ENCODE measurements around the gene C1QTNF6. TPM values are rescaled to one million over a fixed set of nuclear protein-coding genes. Genes with fewer than 3 reads are reported as not detected.
"Not testable (repeated sequence)": the region's sequence is repeated elsewhere in the genome, so short reads cannot be mapped to it uniquely, and the experiment has no call there.

Gene C1QTNF6
- total RNA-seq, 1 donor from 2014 or later = 7.7 TPM

GRCh38 chr22:37208401-37209139, 20.5 kb upstream of the C1QTNF6 start:
- intact Hi-C loops (cut with micrococcal nuclease) = no loop called here
- Mint-ChIP-seq H3K4me1 (ENCODE audit: low read depth) (peaks cover 3% of the 10 kb centered on the region), H3K27ac (no peak overlapping the region), H3K27me3 (ENCODE audit: low read depth) (no peaks in the 10 kb centered on the region), H3K36me3 (ENCODE audit: low read depth) (no peaks in the 10 kb centered on the region), H3K9me3 (no peaks in the 10 kb centered on the region), H3K4me3 (ENCODE audit: low read depth) (no peak overlapping the region)
- no peak for DNase-seq (ENCODE audit: low spot score)

DNA sequence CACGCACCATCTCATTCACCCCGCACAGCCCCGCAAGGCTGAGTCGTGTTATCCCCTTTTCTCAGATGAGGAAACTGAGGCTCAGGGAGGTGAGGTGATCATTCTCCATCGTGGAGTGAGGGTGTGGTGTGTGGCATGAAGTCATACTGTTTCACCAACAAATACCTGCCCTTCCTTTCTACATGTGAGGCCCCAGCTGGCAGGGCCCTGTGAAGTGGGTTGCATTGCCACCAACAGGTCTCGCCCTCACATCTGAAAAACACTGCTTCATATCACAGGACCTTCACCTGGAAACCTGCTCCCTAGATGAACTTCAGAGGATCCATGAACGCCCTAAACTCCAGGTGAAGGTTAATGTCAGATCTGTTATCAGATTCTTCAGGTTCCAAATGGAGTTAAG, 19.9 kb upstream of the C1QTNF6 start:
- intact Hi-C loops (cut with micrococcal nuclease) = no loop called here
- H3K27ac Mint-ChIP-seq = no peak overlapping the region

DNA sequence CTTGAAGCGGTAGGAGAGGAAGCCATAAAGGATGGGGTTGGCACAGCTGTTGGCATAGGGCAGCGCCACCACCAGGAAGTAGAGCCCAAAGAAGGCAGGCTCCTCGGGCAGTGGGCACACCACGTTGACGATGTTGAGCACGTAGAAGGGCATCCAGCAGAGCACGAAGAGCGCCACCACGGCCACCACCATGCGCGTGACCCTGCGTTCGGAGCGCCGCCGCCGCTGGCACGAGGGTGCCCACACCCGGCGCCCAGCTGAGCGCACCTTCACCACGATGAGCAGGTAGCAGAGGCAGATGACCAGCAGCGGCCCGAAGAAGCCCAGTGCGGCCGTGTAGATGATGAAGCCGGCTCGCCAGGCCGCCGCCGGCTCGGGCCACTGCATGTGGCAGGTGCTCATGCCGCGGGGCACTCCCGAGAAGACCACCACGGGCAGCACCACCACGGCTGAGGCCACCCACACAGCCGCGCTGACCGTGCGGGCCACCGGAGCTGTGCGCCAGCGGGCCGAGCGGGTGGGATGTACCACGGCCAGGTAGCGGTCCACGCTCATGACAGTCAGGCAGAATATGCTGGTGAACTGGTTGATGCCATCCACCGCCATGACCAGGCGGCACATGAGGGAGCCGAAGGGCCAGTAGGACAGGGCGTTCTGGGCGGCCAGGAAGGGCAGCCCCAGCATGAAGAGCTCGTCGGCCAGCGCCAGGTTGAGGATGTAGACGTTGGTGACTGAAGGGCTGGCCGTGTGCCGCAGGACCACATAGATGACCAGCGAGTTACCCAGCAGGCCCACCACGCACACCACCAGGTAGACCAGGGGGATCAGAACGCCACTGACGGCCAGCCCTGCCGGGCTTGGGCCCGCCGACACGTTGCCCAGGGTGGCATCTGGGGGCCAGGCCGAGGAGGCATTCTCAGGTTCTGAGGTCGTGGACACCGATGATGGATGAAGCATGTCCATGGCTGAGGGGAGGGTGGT, 19.1 kb upstream of the C1QTNF6 start:
- H3K4me1 Mint-ChIP-seq (ENCODE audit: low read depth) = peaks cover 1% of the 10 kb centered on the region
- no peak overlapping the region for H3K4me3 Mint-ChIP-seq (ENCODE audit: low read depth)
- DNase-seq (ENCODE audit: low spot score) = no peak
- H3K9me3 Mint-ChIP-seq = no peaks in the 10 kb centered on the region
- H3K27me3 Mint-ChIP-seq (ENCODE audit: low read depth) = no peaks in the 10 kb centered on the region
- intact Hi-C loops (cut with micrococcal nuclease) = no loop called here
- no peaks in the 10 kb centered on the region for H3K36me3 Mint-ChIP-seq (ENCODE audit: low read depth)
- no peak overlapping the region for H3K27ac Mint-ChIP-seq

More for the DNA sequence above, 19.9 kb upstream of the C1QTNF6 start:
- Mint-ChIP-seq H3K27me3 (ENCODE audit: low read depth) (no peaks in the 10 kb centered on the region), H3K36me3 (ENCODE audit: low read depth) (no peaks in the 10 kb centered on the region), H3K9me3 (no peaks in the 10 kb centered on the region), H3K4me1 (ENCODE audit: low read depth) (peaks cover 3% of the 10 kb centered on the region), H3K4me3 (ENCODE audit: low read depth) (no peak overlapping the region)
- DNase-seq (ENCODE audit: low spot score) = no peak

GRCh38 chr22:37206118-37206840, 18.2 kb upstream of the C1QTNF6 start:
- Mint-ChIP-seq H3K36me3 (ENCODE audit: low read depth) (no peaks in the 10 kb centered on the region), H3K27ac (no peak overlapping the region), H3K9me3 (no peaks in the 10 kb centered on the region), H3K4me1 (ENCODE audit: low read depth) (no peaks in the 10 kb centered on the region), H3K4me3 (ENCODE audit: low read depth) (no peak overlapping the region), H3K27me3 (ENCODE audit: low read depth) (no peaks in the 10 kb centered on the region)
- DNase-seq (ENCODE audit: low spot score) = no peak
- intact Hi-C loops (cut with micrococcal nuclease) = no loop called here

DNA sequence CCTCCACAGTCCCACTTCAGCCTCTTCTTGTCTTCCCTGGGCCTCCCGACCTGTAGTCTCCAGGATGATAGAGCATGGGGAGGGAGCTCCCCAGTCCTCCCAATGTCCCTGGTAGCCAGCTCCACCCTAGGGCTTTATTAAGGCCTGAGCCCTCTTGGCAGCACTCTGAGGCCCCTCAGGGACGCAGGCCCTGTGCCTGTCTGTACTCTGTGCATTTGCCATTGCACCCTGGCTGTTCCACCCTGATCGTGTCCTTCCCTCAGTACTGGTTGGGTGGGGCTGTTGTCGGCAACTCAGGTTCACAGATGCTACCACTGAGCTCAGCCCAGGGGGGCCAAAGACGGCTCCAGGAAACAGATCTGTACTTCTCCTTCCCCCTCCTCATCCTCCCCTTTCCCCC, 17.0 kb upstream of the C1QTNF6 start:
- intact Hi-C loops (cut with micrococcal nuclease) = no loop called here
- Mint-ChIP-seq H3K36me3 (ENCODE audit: low read depth) (no peaks in the 10 kb centered on the region), H3K9me3 (no peaks in the 10 kb centered on the region), H3K27me3 (ENCODE audit: low read depth) (no peaks in the 10 kb centered on the region), H3K4me3 (ENCODE audit: low read depth) (no peak overlapping the region), H3K27ac (no peak overlapping the region), H3K4me1 (ENCODE audit: low read depth) (peaks cover 2% of the 10 kb centered on the region)
- no peak for DNase-seq (ENCODE audit: low spot score)

DNA sequence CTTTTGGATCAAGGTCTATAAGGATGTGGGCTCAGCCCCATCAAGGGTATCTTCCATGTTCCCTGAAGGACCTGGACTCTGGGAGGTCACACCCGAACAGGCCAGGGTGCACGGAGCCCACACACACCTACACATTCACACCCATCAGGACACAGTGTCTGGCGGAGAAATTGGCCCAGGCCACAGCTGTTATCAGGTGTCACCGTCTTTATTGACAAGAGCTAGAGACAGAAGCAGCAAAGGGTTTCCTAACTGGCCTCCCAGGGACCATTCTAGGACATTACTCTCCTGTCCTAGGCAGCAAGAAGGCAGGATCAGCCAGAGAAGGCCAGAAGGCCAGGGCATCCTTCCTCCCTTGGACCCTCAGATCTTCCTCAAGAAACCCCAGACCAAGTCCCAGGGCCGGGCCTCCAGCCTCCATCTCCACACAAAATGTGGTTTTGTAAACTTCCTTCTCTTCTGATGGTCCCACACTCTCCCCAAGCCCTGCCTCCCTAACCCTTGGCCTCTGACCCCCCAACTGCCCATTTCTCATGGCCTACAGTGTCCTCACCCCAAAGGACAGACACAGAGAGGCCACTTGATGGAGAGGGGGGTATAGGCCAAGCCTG, 16.1 kb upstream of the C1QTNF6 start:
- no peak overlapping the region for H3K27ac Mint-ChIP-seq
- intact Hi-C loops (cut with micrococcal nuclease) = no loop called here
- H3K36me3 Mint-ChIP-seq (ENCODE audit: low read depth) = no peaks in the 10 kb centered on the region
- no peak overlapping the region for H3K4me3 Mint-ChIP-seq (ENCODE audit: low read depth)
- no peaks in the 10 kb centered on the region for H3K27me3 Mint-ChIP-seq (ENCODE audit: low read depth)
- no peak for DNase-seq (ENCODE audit: low spot score)
- peaks cover 5% of the 10 kb centered on the region for H3K4me1 Mint-ChIP-seq (ENCODE audit: low read depth)
- H3K9me3 Mint-ChIP-seq = no peaks in the 10 kb centered on the region

GRCh38 chr22:37203354-37204044, 15.5 kb upstream of the C1QTNF6 start:
- Mint-ChIP-seq H3K4me1 (ENCODE audit: low read depth) (peaks cover 8% of the 10 kb centered on the region), H3K4me3 (ENCODE audit: low read depth) (no peak overlapping the region), H3K9me3 (no peaks in the 10 kb centered on the region), H3K27me3 (ENCODE audit: low read depth) (no peaks in the 10 kb centered on the region), H3K27ac (no peak overlapping the region), H3K36me3 (ENCODE audit: low read depth) (no peaks in the 10 kb centered on the region)
- intact Hi-C loops (cut with micrococcal nuclease) = loop anchor here (1.0 kb wide), 1 partner anchor 14 kb away; no protein-coding TSS in a partner anchor
- no peak for DNase-seq (ENCODE audit: low spot score)

- no peak overlapping the region for H3K27ac Mint-ChIP-seq
- intact Hi-C loops (cut with micrococcal nuclease) = loop anchor here (1.0 kb wide), 1 partner anchor 15 kb away; no protein-coding TSS in a partner anchor
- no peaks in the 10 kb centered on the region for H3K9me3 Mint-ChIP-seq
- H3K4me1 Mint-ChIP-seq (ENCODE audit: low read depth) = peaks cover 14% of the 10 kb centered on the region
- no peaks in the 10 kb centered on the region for H3K36me3 Mint-ChIP-seq (ENCODE audit: low read depth)
- H3K4me3 Mint-ChIP-seq (ENCODE audit: low read depth) = no peak overlapping the region
- H3K27me3 Mint-ChIP-seq (ENCODE audit: low read depth) = no peaks in the 10 kb centered on the region
- no peak for DNase-seq (ENCODE audit: low spot score)
Measured at GRCh38 chr22:37202716-37203115, 14.7 kb upstream of the C1QTNF6 start.

- no peaks in the 10 kb centered on the region for H3K9me3 Mint-ChIP-seq
- no peaks in the 10 kb centered on the region for H3K27me3 Mint-ChIP-seq (ENCODE audit: low read depth)
- H3K36me3 Mint-ChIP-seq (ENCODE audit: low read depth) = no peaks in the 10 kb centered on the region
- no peak overlapping the region for H3K4me3 Mint-ChIP-seq (ENCODE audit: low read depth)
- peaks cover 19% of the 10 kb centered on the region for H3K4me1 Mint-ChIP-seq (ENCODE audit: low read depth)
- intact Hi-C loops (cut with micrococcal nuclease) = no loop called here
- H3K27ac Mint-ChIP-seq = no peak overlapping the region
- DNase-seq (ENCODE audit: low spot score) = no peak
Measured at GRCh38 chr22:37202001-37202555, 14.0 kb upstream of the C1QTNF6 start.

DNA sequence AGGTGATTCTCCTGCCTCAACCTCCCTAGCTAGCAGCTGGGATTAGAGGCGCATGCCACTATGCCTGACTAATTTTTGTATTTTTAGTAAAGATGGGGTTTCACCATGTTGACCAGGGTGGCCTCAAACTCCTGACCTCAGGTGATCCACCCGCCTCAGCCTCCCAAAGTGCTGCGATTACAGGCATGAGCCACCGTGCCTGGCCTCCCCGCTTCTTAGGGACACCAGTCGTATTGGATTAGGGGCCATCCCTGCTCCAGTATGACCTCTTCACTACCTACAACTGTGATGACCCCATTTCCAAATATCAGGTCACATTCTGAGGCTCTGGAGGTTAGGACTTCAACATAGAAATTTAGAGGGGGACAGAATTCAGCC, 13.4 kb upstream of the C1QTNF6 start:
- peaks cover 19% of the 10 kb centered on the region for H3K4me1 Mint-ChIP-seq (ENCODE audit: low read depth)
- H3K27me3 Mint-ChIP-seq (ENCODE audit: low read depth); H3K9me3 Mint-ChIP-seq; H3K36me3 Mint-ChIP-seq (ENCODE audit: low read depth); H3K4me3 Mint-ChIP-seq (ENCODE audit: low read depth); intact Hi-C loops (cut with micrococcal nuclease); H3K27ac Mint-ChIP-seq; DNase-seq (ENCODE audit: low spot score): not testable (repeated sequence)

DNA sequence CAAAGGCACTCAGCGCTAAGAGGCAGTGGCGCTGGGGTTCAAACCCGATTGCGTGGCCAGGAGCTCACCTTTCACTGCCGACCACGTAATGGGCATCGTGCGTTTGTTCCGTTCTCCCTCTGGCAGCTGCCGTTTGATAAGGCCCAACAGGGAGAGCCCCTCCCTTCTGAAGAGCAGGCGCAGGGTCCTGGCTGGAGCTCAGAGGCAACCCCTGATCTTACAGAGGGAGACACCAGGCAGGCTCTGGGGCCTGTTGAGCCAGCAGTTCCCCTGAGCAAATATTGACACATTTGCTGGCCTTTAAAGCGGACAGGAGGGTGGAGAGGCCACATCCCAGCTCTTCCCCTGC, 11.7 kb upstream of the C1QTNF6 start:
- Mint-ChIP-seq H3K9me3 (no peaks in the 10 kb centered on the region), H3K4me3 (ENCODE audit: low read depth) (peak overlapping the region; percentile 86), H3K27ac (peak overlapping the region; percentile 94), H3K27me3 (ENCODE audit: low read depth) (no peaks in the 10 kb centered on the region), H3K4me1 (ENCODE audit: low read depth) (peaks cover 31% of the 10 kb centered on the region), H3K36me3 (ENCODE audit: low read depth) (no peaks in the 10 kb centered on the region)
- no peak for DNase-seq (ENCODE audit: low spot score)
- intact Hi-C loops (cut with micrococcal nuclease) = loop anchor here (1.0 to 5.0 kb wide), 8 partner anchors 19 to 422 kb away; partner anchors contain the start of genes IFT27 and KCTD17

All from activated T-helper 2 cell treated with anti-CD3 and anti-CD28 coated beads, Interferon-gamma antibody, Interleukin-2, Interleukin-4, amounts not matched to agents 10 μg/mL and 5 μg/mL and 100 μg/mL, durations not matched to agents 14 hours and 24 hours and 36 hours (primary cell).